HepG2 (cell line): ENCODE results near the gene PRKCB. TPM values are rescaled to one million over a fixed set of nuclear protein-coding genes. Genes with fewer than 3 reads are reported as not detected.

Source experiments
- ATAC-seq: fragments of 200-7000 bp; cut with Tn5 transposase; 3 replicates; pipeline ENCODE4 v1.9.1; 2020; ENCODE audit warnings: mild to moderate bottlenecking, moderate library complexity
- BruUV-seq: library from RNA; stranded (reverse); fragments of 400-500 nt; replicated peaks from 2 replicates; lab custom pipeline; 2021; lab: Mats Ljungman, UMichigan
- CTCF ChIA-PET: fragments of 300-600 bp; formaldehyde crosslinking; extraction: SDS; loops from one replicate; lab custom pipeline; 2021; ENCODE audit warnings: low total read pairs, inconsistent platforms, low intra/inter-chr PET ratio; lab: Yijun Ruan, JAX
- POLR2A ChIA-PET: fragments of 350-600 bp; sonication (Branson Sonifier 250); formaldehyde crosslinking; loops from one replicate; lab custom pipeline; 2020; ENCODE audit warnings: antibody characterized with exemption, inconsistent platforms; lab: Yijun Ruan, JAX
- DNase-seq: peaks from one replicate; pipeline ENCODE4 v3.0.0-alpha.2; 2015; ENCODE audit warnings: low spot score
- FAIRE-seq: peaks from 3 replicates; lab custom pipeline; 2011; peaks lifted over from hg19 to GRCh38; lab: Jason Lieb, UNC
- H2AFZ ChIP-seq: one replicate; pipeline ENCODE4 v1.6.1; 2011; ENCODE audit warnings: low read length, inconsistent platforms
- H3K27ac ChIP-seq: fragments of 300-600 bp; 3 replicates; pipeline ENCODE4 v1.8.0; 2011; ENCODE audit warnings: mixed run types, mild to moderate bottlenecking, mixed read lengths, low read length, inconsistent platforms; ENCODE audit not compliant: insufficient read depth; ENCODE audit errors: extremely low read length
- H3K27me3 ChIP-seq, 2 experiments: fragments of 200-600 bp in 1 of 2; 2 replicates in 1 of 2; 3 replicates in 1 of 2; pipeline versions ENCODE4 v1.6.0 to v1.8.0; 2011; ENCODE audit warnings: low read length in 2 of 2, mild to moderate bottlenecking in 2 of 2, moderate library complexity in 2 of 2, inconsistent platforms in 1 of 2; ENCODE audit not compliant: insufficient read depth in 2 of 2, control insufficient read depth in 1 of 2
- H3K36me3 ChIP-seq, 2 experiments: fragments of 200-600 bp in 1 of 2; replicated peaks in 1 of 2; 2 replicates in 1 of 2; 3 replicates in 1 of 2; pipeline versions ENCODE4 v1.5.1 to v1.8.0; 2011; ENCODE audit warnings: low read length in 2 of 2, inconsistent platforms in 1 of 2; ENCODE audit not compliant: insufficient read depth in 2 of 2, control insufficient read depth in 1 of 2
- H3K4me1 ChIP-seq: 2 replicates; pipeline ENCODE4 v1.5.1; 2012; ENCODE audit warnings: low read length, inconsistent platforms; ENCODE audit not compliant: insufficient read depth
- H3K4me2 ChIP-seq: 2 replicates; pipeline ENCODE4 v1.6.0; 2011; ENCODE audit warnings: low read depth, low read length, inconsistent platforms
- H3K4me3 ChIP-seq, 3 experiments: fragments of 200-600 bp in 1 of 3; sonication (generic), shearing (Covaris generic) in 1 of 3; replicated peaks in 1 of 3; 2 replicates each; pipeline ENCODE4 v1.5.1; 2011 to 2016; ENCODE audit warnings: low read length in 3 of 3, inconsistent platforms in 2 of 3, low read depth in 2 of 3, mild to moderate bottlenecking in 2 of 3, control low read depth in 1 of 3, mixed read lengths in 1 of 3; ENCODE audit not compliant: insufficient read depth in 1 of 3
- H3K79me2 ChIP-seq: one replicate; pipeline ENCODE4 v1.6.1; 2011; ENCODE audit warnings: low read length, inconsistent platforms; ENCODE audit not compliant: insufficient read depth
- H3K9ac ChIP-seq: 2 replicates; pipeline ENCODE4 v1.6.0; 2011; ENCODE audit warnings: mild to moderate bottlenecking, low read depth, low read length, inconsistent platforms; ENCODE audit not compliant: insufficient read depth
- H3K9me3 ChIP-seq: 2 replicates; pipeline ENCODE4 v1.5.1; 2012; ENCODE audit warnings: mild to moderate bottlenecking, low read length
- H4K20me1 ChIP-seq: 2 replicates; pipeline ENCODE4 v1.6.0; 2011; ENCODE audit warnings: inconsistent platforms, mild to moderate bottlenecking, low read length, moderate library complexity; ENCODE audit not compliant: insufficient read depth
- DMAP1 ChIP-seq: IDR thresholded peaks from 2 replicates; pipeline ENCODE4 v1.6.1; 2016
- EEA1 ChIP-seq: sonication (generic); formaldehyde crosslinking; IDR thresholded peaks from 2 replicates; pipeline ENCODE4 v1.5.1; 2020; ENCODE audit warnings: mild to moderate bottlenecking, missing genetic modification reagents, borderline replicate concordance
- GMEB1 ChIP-seq: sonication (generic); formaldehyde crosslinking; IDR thresholded peaks from 2 replicates; pipeline ENCODE4 v1.5.1; 2020; ENCODE audit warnings: missing genetic modification reagents, mild to moderate bottlenecking, borderline replicate concordance
- KLF13 ChIP-seq: sonication (generic); formaldehyde crosslinking; IDR thresholded peaks from 2 replicates; pipeline ENCODE4 v1.4.0; 2020; ENCODE audit warnings: mild to moderate bottlenecking, missing genetic modification reagents
- MLLT10 ChIP-seq: sonication (generic); formaldehyde crosslinking; IDR thresholded peaks from 2 replicates; pipeline ENCODE4 v1.4.0; 2020; ENCODE audit warnings: missing genetic modification reagents
- PPARG ChIP-seq: conservative IDR thresholded peaks from 2 replicates; pipeline ENCODE4 v1.6.1; 2016; ENCODE audit warnings: missing biosample characterization, missing genetic modification reagents
- SETDB1 ChIP-seq: sonication (generic); formaldehyde crosslinking; IDR thresholded peaks from 2 replicates; pipeline ENCODE4 v1.5.1; 2020; ENCODE audit warnings: missing genetic modification reagents, mild to moderate bottlenecking, borderline replicate concordance
- ZBTB25 ChIP-seq: IDR thresholded peaks from 2 replicates; pipeline ENCODE4 v1.6.1; 2018; ENCODE audit warnings: missing genetic modification reagents
- ZNF558 ChIP-seq: sonication (generic); formaldehyde crosslinking; IDR thresholded peaks from 2 replicates; pipeline ENCODE4 v1.9.0; 2022; ENCODE audit warnings: mild to moderate bottlenecking, missing genetic modification reagents, borderline replicate concordance
- ZNF703 ChIP-seq: sonication (generic); formaldehyde crosslinking; IDR thresholded peaks from 2 replicates; pipeline ENCODE4 v1.5.1; 2020; ENCODE audit warnings: missing genetic modification reagents, mild to moderate bottlenecking, moderate library complexity, borderline replicate concordance
- WGBS: methylation state at CpG from one replicate; pipeline ENCODE4 v1.1.6; 2017; ENCODE audit warnings: low lambda C conversion rate; 5-methylcytosine and 5-hydroxymethylcytosine counted together
- in situ Hi-C: cut with HindIII; loops from 2 replicates; pipeline ENCODE4 v1.10.0; 2017; ENCODE audit warnings: low pct_unique_long_range_greater_than_20kb; ENCODE audit not compliant: extremely low pct_ligation_motif_present
- intact Hi-C: fragments of 100-400 bp; cut with micrococcal nuclease; formaldehyde crosslinking; loops from one replicate; pipeline ENCODE4 v1.10.0; 2022; ENCODE audit not compliant: unreplicated experiment
- polyA plus RNA-seq, 8 experiments: library from polyadenylated mRNA; depleted of rRNA in 3 of 8; stranded (reverse) in 7 of 8; unstranded in 1 of 8; fragments of >200 nt; fragmentation: Illumina TruSeq in 4 of 8; extraction: Trizol in 4 of 8; gene quantifications; 2 replicates each; pipeline versions ENCODE4 v1.2.1 to v1.2.3, GENCODE V29; 2011 to 2016; ENCODE audit warnings: low read depth in 4 of 8, missing spikeins in 1 of 8, mixed read lengths in 1 of 8; ENCODE audit not compliant: insufficient read depth in 1 of 8
- total RNA-seq, 5 experiments: library from RNA; depleted of rRNA; stranded (reverse); fragments of >200 nt; fragmentation: Illumina TruSeq; extraction: Trizol; gene quantifications; 2 replicates each; pipeline ENCODE4 v1.2.3, GENCODE V29; 2016; ENCODE audit warnings: low read depth in 1 of 5
- TF ChIP-seq, protein P1 (sequence below): sonication (generic); formaldehyde crosslinking; IDR thresholded peaks from 2 replicates; pipeline ENCODE4 v1.9.0; 2021; ENCODE audit warnings: missing genetic modification reagents, mild to moderate bottlenecking, borderline replicate concordance

Gene PRKCB
- total and polyA plus RNA-seq, 2 of the 13 experiments (the other 11 are each of a cell fraction or from before 2014, with no cell fraction given), result 0.01 TPM; not detected in 1

- TF ChIP-seq ZBTB25, result no peak
- no peak for TF ChIP-seq GMEB1 (CRISPR knock-in tag)
- no peak for TF ChIP-seq ZNF558 (CRISPR knock-in tag)
- TF ChIP-seq, protein P1, sequence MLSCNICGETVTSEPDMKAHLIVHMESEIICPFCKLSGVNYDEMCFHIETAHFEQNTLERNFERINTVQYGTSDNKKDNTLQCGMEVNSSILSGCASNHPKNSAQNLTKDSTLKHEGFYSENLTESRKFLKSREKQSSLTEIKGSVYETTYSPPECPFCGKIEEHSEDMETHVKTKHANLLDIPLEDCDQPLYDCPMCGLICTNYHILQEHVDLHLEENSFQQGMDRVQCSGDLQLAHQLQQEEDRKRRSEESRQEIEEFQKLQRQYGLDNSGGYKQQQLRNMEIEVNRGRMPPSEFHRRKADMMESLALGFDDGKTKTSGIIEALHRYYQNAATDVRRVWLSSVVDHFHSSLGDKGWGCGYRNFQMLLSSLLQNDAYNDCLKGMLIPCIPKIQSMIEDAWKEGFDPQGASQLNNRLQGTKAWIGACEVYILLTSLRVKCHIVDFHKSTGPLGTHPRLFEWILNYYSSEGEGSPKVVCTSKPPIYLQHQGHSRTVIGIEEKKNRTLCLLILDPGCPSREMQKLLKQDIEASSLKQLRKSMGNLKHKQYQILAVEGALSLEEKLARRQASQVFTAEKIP (CRISPR knock-in tag), result no peak
- TF ChIP-seq DMAP1, result no peak
- TF ChIP-seq PPARG, result no peak
- TF ChIP-seq EEA1 (CRISPR knock-in tag), result no peak
- TF ChIP-seq, all 625 proteins: peak for 0
Measured at GRCh38 chr16:23944381-23944780, 108.6 kb downstream of the PRKCB start (continued).

- Histone ChIP-seq H3K79me2 (no peaks in the 10 kb centered on the region), H3K9me3 (no peaks in the 10 kb centered on the region), H3K4me3 (no peak overlapping the region), H3K36me3 (no peaks in the 10 kb centered on the region), H3K4me2 (no peak overlapping the region), H2AFZ (no peak overlapping the region), H3K27me3 (no peaks in the 10 kb centered on the region), H3K4me1 (no peaks in the 10 kb centered on the region), H3K27ac (no peak overlapping the region), H4K20me1 (no peaks in the 10 kb centered on the region), H3K9ac (no peak overlapping the region)
- in situ Hi-C loops (loop anchor here (5.0 kb wide), 1 partner anchor 48 kb away; no protein-coding TSS in a partner anchor), intact Hi-C loops (no loop called here)
- BruUV-seq, result no TSS peak
- ATAC-seq (no peak), FAIRE-seq (no peak), DNase-seq (no peak)
- ChIA-PET POLR2A (no interaction called here), CTCF (no interaction called here)
- 1% methylated on average over 4 of the region's 4 CpGs for WGBS
- TF ChIP-seq SETDB1 (CRISPR knock-in tag) (no peak), KLF13 (CRISPR knock-in tag) (no peak), MLLT10 (no peak), ZNF703 (CRISPR knock-in tag) (no peak)
Measured at GRCh38 chr16:23945243-23945642, 109.5 kb downstream of the PRKCB start.
